ENCODE data around the gene ATP6V0E2. TPM values are rescaled to one million over a fixed set of nuclear protein-coding genes. Genes with fewer than 3 reads are reported as not detected.

ATP6V0E2 gene
- total RNA-seq, 1 experiment from 2014 or later = 35.6 TPM

- H3K4me3 ChIP-seq = no peak overlapping the region
- no peaks in the 10 kb centered on the region for H3K4me1 ChIP-seq (replicated peaks; ENCODE audit: insufficient read depth)
- no peaks in the 10 kb centered on the region for H3K9me2 ChIP-seq (ENCODE audit: insufficient read depth)
- intact Hi-C loops (cut with micrococcal nuclease; ENCODE audit: unreplicated experiment) = no loop called here
- CTCF ChIA-PET = interaction anchor here (0.7 to 0.8 kb wide), 3 partner anchors 30 to 222 kb away, joined by 3 read pairs; no protein-coding TSS in a partner anchor
- no peaks in the 10 kb centered on the region for H3F3A ChIP-seq (ENCODE audit: insufficient read depth, low read depth)
- no peak overlapping the region for H2AFZ ChIP-seq
- no peaks in the 10 kb centered on the region for H3K79me2 ChIP-seq (ENCODE audit: low read depth)
- H4K20me1 ChIP-seq (ENCODE audit: insufficient read depth) = no peaks in the 10 kb centered on the region
- no peak for DNase-seq
- no TSS peak for BruUV-seq (replicated peaks)
- no peak overlapping the region for H3K4me2 ChIP-seq
- no peaks in the 10 kb centered on the region for H3K9me3 ChIP-seq (ENCODE audit: insufficient read depth, low read depth)
- H3K27ac ChIP-seq = no peak overlapping the region
- no peaks in the 10 kb centered on the region for H3K36me3 ChIP-seq (ENCODE audit: low read depth)
- POLR2A ChIA-PET (ENCODE audit: unreplicated experiment) = no interaction called here
- TF ChIP-seq EZH2 (IDR thresholded peaks at IDR 0.05; ENCODE audit: low read depth) = no peak
- no peak for TF ChIP-seq CTCF (conservative IDR thresholded peaks at IDR 0.05)
- H3K27me3 ChIP-seq (ENCODE audit: insufficient read depth, low read depth) = no peaks in the 10 kb centered on the region
Measured at GRCh38 chr7:149884541-149884940, 10.8 kb downstream of the ATP6V0E2 start.

- DNase-seq = no peak
- Histone ChIP-seq H3K36me3 (ENCODE audit: low read depth) (no peaks in the 10 kb centered on the region), H3F3A (ENCODE audit: insufficient read depth, low read depth) (no peaks in the 10 kb centered on the region), H3K4me2 (no peak overlapping the region), H4K20me1 (ENCODE audit: insufficient read depth) (no peaks in the 10 kb centered on the region), H3K4me3 (no peak overlapping the region), H3K9me2 (ENCODE audit: insufficient read depth) (no peaks in the 10 kb centered on the region), H3K27ac (no peak overlapping the region), H2AFZ (no peak overlapping the region), H3K9me3 (ENCODE audit: insufficient read depth, low read depth) (no peaks in the 10 kb centered on the region), H3K4me1 (replicated peaks; ENCODE audit: insufficient read depth) (no peaks in the 10 kb centered on the region), H3K79me2 (ENCODE audit: low read depth) (no peaks in the 10 kb centered on the region), H3K27me3 (ENCODE audit: insufficient read depth, low read depth) (no peaks in the 10 kb centered on the region)
- ChIA-PET CTCF (no interaction called here), POLR2A (ENCODE audit: unreplicated experiment) (no interaction called here)
- BruUV-seq (replicated peaks) = no TSS peak
- intact Hi-C loops (cut with micrococcal nuclease; ENCODE audit: unreplicated experiment) = no loop called here
- TF ChIP-seq CTCF (conservative IDR thresholded peaks at IDR 0.05) (no peak), EZH2 (IDR thresholded peaks at IDR 0.05; ENCODE audit: low read depth) (no peak)
Measured at GRCh38 chr7:149885191-149886017, 11.6 kb downstream of the ATP6V0E2 start.

- ChIA-PET POLR2A (ENCODE audit: unreplicated experiment) (no interaction called here), CTCF (no interaction called here)
- Histone ChIP-seq H3K27ac (no peak overlapping the region), H3F3A (ENCODE audit: insufficient read depth, low read depth) (no peaks in the 10 kb centered on the region), H3K4me2 (no peak overlapping the region), H3K9me3 (ENCODE audit: insufficient read depth, low read depth) (no peaks in the 10 kb centered on the region), H3K9me2 (ENCODE audit: insufficient read depth) (no peaks in the 10 kb centered on the region), H3K4me1 (replicated peaks; ENCODE audit: insufficient read depth) (no peaks in the 10 kb centered on the region), H3K36me3 (ENCODE audit: low read depth) (no peaks in the 10 kb centered on the region), H4K20me1 (ENCODE audit: insufficient read depth) (no peaks in the 10 kb centered on the region), H2AFZ (no peak overlapping the region), H3K79me2 (ENCODE audit: low read depth) (no peaks in the 10 kb centered on the region), H3K4me3 (no peak overlapping the region), H3K27me3 (ENCODE audit: insufficient read depth, low read depth) (no peaks in the 10 kb centered on the region)
- BruUV-seq (replicated peaks) = no TSS peak
- TF ChIP-seq EZH2 (IDR thresholded peaks at IDR 0.05; ENCODE audit: low read depth) = no peak
- TF ChIP-seq CTCF (conservative IDR thresholded peaks at IDR 0.05) = no peak
- no peak for DNase-seq
- intact Hi-C loops (cut with micrococcal nuclease; ENCODE audit: unreplicated experiment) = no loop called here
Measured at GRCh38 chr7:149886018-149886415, 12.2 kb downstream of the ATP6V0E2 start.
